Trophoblast cell (in vitro differentiated cells and primary cell): Measurements from ENCODE around the gene CELF4.

Source experiments
- DNase-seq, 2 donors: peaks; one replicate each; pipeline ENCODE4 v3.0.0-alpha.2; 2016
- H2AFZ ChIP-seq: 2 replicates; pipeline ENCODE4 v1.6.1; 2013; ENCODE audit warnings: low read length, moderate library complexity, mild to moderate bottlenecking; ENCODE audit not compliant: insufficient read depth, poor library complexity
- H2AK5ac ChIP-seq: 2 replicates; pipeline ENCODE4 v1.6.1; 2013; ENCODE audit warnings: mild to moderate bottlenecking, low read length
- H2BK120ac ChIP-seq: 2 replicates; pipeline ENCODE4 v1.6.1; 2013; ENCODE audit warnings: low read length, mild to moderate bottlenecking, moderate library complexity; ENCODE audit not compliant: insufficient read depth, poor library complexity
- H2BK12ac ChIP-seq: 2 replicates; pipeline ENCODE4 v1.6.1; 2013; ENCODE audit warnings: mild to moderate bottlenecking, low read length, moderate library complexity
- H2BK5ac ChIP-seq: 2 replicates; pipeline ENCODE4 v1.6.1; 2013; ENCODE audit warnings: low read length, low read depth, moderate library complexity, mild to moderate bottlenecking; ENCODE audit not compliant: poor library complexity
- H3K14ac ChIP-seq: 2 replicates; pipeline ENCODE4 v1.6.1; 2013; ENCODE audit warnings: mild to moderate bottlenecking, low read length
- H3K18ac ChIP-seq: 2 replicates; pipeline ENCODE4 v1.6.1; 2013; ENCODE audit warnings: mild to moderate bottlenecking, low read length
- H3K23ac ChIP-seq: 2 replicates; pipeline ENCODE4 v1.6.1; 2013; ENCODE audit warnings: low read length
- H3K27ac ChIP-seq: 2 replicates; pipeline ENCODE4 v1.5.1; 2013; ENCODE audit warnings: low read depth, mild to moderate bottlenecking, inconsistent platforms, low read length, moderate library complexity
- H3K27me3 ChIP-seq: 2 replicates; pipeline ENCODE4 v1.6.1; 2013; ENCODE audit warnings: inconsistent platforms, mild to moderate bottlenecking, low read length, moderate library complexity; ENCODE audit not compliant: insufficient read depth
- H3K36me3 ChIP-seq, 2 experiments: 1 replicate in 1 of 2; 2 replicates in 1 of 2; pipeline ENCODE4 v1.6.1; 2013; ENCODE audit warnings: low read length in 2 of 2, mild to moderate bottlenecking in 2 of 2, moderate library complexity in 1 of 2; ENCODE audit not compliant: insufficient read depth in 2 of 2, control insufficient read depth in 1 of 2
- H3K4ac ChIP-seq: 2 replicates; pipeline ENCODE4 v1.6.1; 2013; ENCODE audit warnings: low read depth, mild to moderate bottlenecking, low read length, moderate library complexity
- H3K4me1 ChIP-seq, 2 experiments: 1 replicate in 1 of 2; 2 replicates in 1 of 2; pipeline ENCODE4 v1.6.1; 2013; ENCODE audit warnings: low read length in 2 of 2, mild to moderate bottlenecking in 2 of 2, moderate library complexity in 1 of 2; ENCODE audit not compliant: insufficient read depth in 2 of 2, control insufficient read depth in 1 of 2
- H3K4me2 ChIP-seq: 2 replicates; pipeline ENCODE4 v1.6.1; 2013; ENCODE audit warnings: inconsistent platforms, mild to moderate bottlenecking, low read length, moderate library complexity
- H3K4me3 ChIP-seq: 2 replicates; pipeline ENCODE4 v1.5.1; 2013; ENCODE audit warnings: mild to moderate bottlenecking, low read depth, low read length, inconsistent platforms
- H3K79me1 ChIP-seq: one replicate; pipeline ENCODE4 v1.6.1; 2013; ENCODE audit warnings: low read length
- H3K79me2 ChIP-seq: 2 replicates; pipeline ENCODE4 v1.6.1; 2013; ENCODE audit warnings: low read length, mild to moderate bottlenecking; ENCODE audit not compliant: control insufficient read depth, insufficient read depth, poor library complexity
- H3K9ac ChIP-seq: 2 replicates; pipeline ENCODE4 v1.6.1; 2013; ENCODE audit warnings: mild to moderate bottlenecking, low read length
- H3K9me3 ChIP-seq: 2 replicates; pipeline ENCODE4 v1.6.1; 2013; ENCODE audit warnings: low read depth, mild to moderate bottlenecking, control low read depth, inconsistent platforms, low read length; ENCODE audit not compliant: insufficient read depth
- H4K12ac ChIP-seq: 2 replicates; pipeline ENCODE4 v1.6.1; 2013; ENCODE audit warnings: low read depth, mild to moderate bottlenecking, low read length, moderate library complexity
- H4K8ac ChIP-seq: 2 replicates; pipeline ENCODE4 v1.6.1; 2013; ENCODE audit warnings: low read depth, mild to moderate bottlenecking, low read length, moderate library complexity
- H4K91ac ChIP-seq: one replicate; pipeline ENCODE4 v1.6.1; 2013; ENCODE audit warnings: low read depth, mild to moderate bottlenecking, low read length, moderate library complexity
- WGBS: extraction: QIAGEN DNeasy Blood & Tissue Kit; methylation state at CpG from one replicate; pipeline ENCODE4 v1.1.7; 2013; ENCODE audit warnings: missing lambda C conversion rate; ENCODE audit not compliant: insufficient read length, insufficient coverage; ENCODE audit errors: extremely low coverage; 5-methylcytosine and 5-hydroxymethylcytosine counted together

CELF4 gene

GRCh38 chr18:37507239-37507638 is 58.4 kb downstream of the CELF4 start:
- H3K79me2 ChIP-seq = no peaks in the 10 kb centered on the region
- H3K4me3 ChIP-seq = no peak overlapping the region
- DNase-seq = no peak
- H2AFZ ChIP-seq = no peak overlapping the region
- H2BK12ac ChIP-seq = no peak overlapping the region
- H3K27ac ChIP-seq = no peak overlapping the region
- no peaks in the 10 kb centered on the region for H3K27me3 ChIP-seq
- no peak overlapping the region for H2BK120ac ChIP-seq
- H2BK5ac ChIP-seq = no peak overlapping the region
- no CpG with 5 or more reads among the region's 2 CpGs for WGBS
- no peak overlapping the region for H4K91ac ChIP-seq
- no peak overlapping the region for H3K4ac ChIP-seq
- no peak overlapping the region for H3K4me2 ChIP-seq
- no peak overlapping the region for H3K9ac ChIP-seq
- peaks cover 2% of the 10 kb centered on the region in 2 experiments for H3K4me1 ChIP-seq
- H2AK5ac ChIP-seq = no peak overlapping the region
- no peaks in the 10 kb centered on the region for H3K79me1 ChIP-seq
- no peak overlapping the region for H3K23ac ChIP-seq
- no peaks in the 10 kb centered on the region for H3K36me3 ChIP-seq
- H4K12ac ChIP-seq = no peak overlapping the region
- no peak overlapping the region for H4K8ac ChIP-seq
- H3K14ac ChIP-seq = no peak overlapping the region
- H3K18ac ChIP-seq = no peak overlapping the region
- peaks cover 5% of the 10 kb centered on the region for H3K9me3 ChIP-seq

GRCh38 chr18:37506001-37506400 is 59.6 kb downstream of the CELF4 start:
- H3K4me2 ChIP-seq = no peak overlapping the region
- no peak overlapping the region for H2AK5ac ChIP-seq
- H3K79me2 ChIP-seq = no peaks in the 10 kb centered on the region
- H2BK120ac ChIP-seq = no peak overlapping the region
- H3K23ac ChIP-seq = no peak overlapping the region
- H3K27ac ChIP-seq = no peak overlapping the region
- H4K91ac ChIP-seq = no peak overlapping the region
- H3K18ac ChIP-seq = no peak overlapping the region
- no peak overlapping the region for H3K14ac ChIP-seq
- no peak overlapping the region for H3K9ac ChIP-seq
- no peaks in the 10 kb centered on the region for H3K36me3 ChIP-seq
- H3K4me3 ChIP-seq = no peak overlapping the region
- no peak overlapping the region for H4K12ac ChIP-seq
- DNase-seq = no peak
- H3K4ac ChIP-seq = no peak overlapping the region
- H2AFZ ChIP-seq = no peak overlapping the region
- no peak overlapping the region for H2BK12ac ChIP-seq
- H3K9me3 ChIP-seq = peaks cover under 1% of the 10 kb centered on the region
- WGBS = no CpG with 5 or more reads among the region's 9 CpGs
- peaks cover 4% of the 10 kb centered on the region for H3K79me1 ChIP-seq
- H3K4me1 ChIP-seq = peaks cover 10 to 12% of the 10 kb centered on the region in 2 experiments
- no peak overlapping the region for H4K8ac ChIP-seq
- no peaks in the 10 kb centered on the region for H3K27me3 ChIP-seq
- no peak overlapping the region for H2BK5ac ChIP-seq

GRCh38 chr18:37505321-37505720 is 60.3 kb downstream of the CELF4 start:
- Histone ChIP-seq H4K12ac (no peak overlapping the region), H3K79me2 (no peaks in the 10 kb centered on the region), H3K4me1 (peaks cover 14 to 15% of the 10 kb centered on the region in 2 experiments), H3K36me3 (no peaks in the 10 kb centered on the region), H3K18ac (no peak overlapping the region), H3K79me1 (peaks cover 7% of the 10 kb centered on the region), H2BK5ac (no peak overlapping the region), H2AFZ (no peak overlapping the region), H4K8ac (no peak overlapping the region), H3K27me3 (no peaks in the 10 kb centered on the region), H3K9me3 (no peaks in the 10 kb centered on the region), H3K27ac (no peak overlapping the region), H3K9ac (no peak overlapping the region), H3K4me3 (no peak overlapping the region), H3K4ac (no peak overlapping the region), H3K4me2 (no peak overlapping the region), H2BK12ac (no peak overlapping the region), H2AK5ac (no peak overlapping the region), H2BK120ac (no peak overlapping the region), H3K23ac (no peak overlapping the region), H4K91ac (no peak overlapping the region), H3K14ac (no peak overlapping the region)
- WGBS = no CpG with 5 or more reads among the region's 4 CpGs
- DNase-seq = no peak

GRCh38 chr18:37502601-37503000 is 63.0 kb downstream of the CELF4 start:
- Histone ChIP-seq H4K91ac (no peak overlapping the region), H4K8ac (no peak overlapping the region), H3K14ac (no peak overlapping the region), H3K79me1 (peaks cover 7% of the 10 kb centered on the region), H2BK5ac (no peak overlapping the region), H3K23ac (no peak overlapping the region), H3K4me2 (no peak overlapping the region), H3K9me3 (no peaks in the 10 kb centered on the region), H3K36me3 (no peaks in the 10 kb centered on the region), H3K4me1 (peaks cover 14 to 17% of the 10 kb centered on the region in 2 experiments), H3K27me3 (no peaks in the 10 kb centered on the region), H3K18ac (no peak overlapping the region), H2BK120ac (no peak overlapping the region), H3K9ac (no peak overlapping the region), H2AFZ (no peak overlapping the region), H3K4ac (no peak overlapping the region), H4K12ac (no peak overlapping the region), H3K79me2 (no peaks in the 10 kb centered on the region), H3K27ac (no peak overlapping the region), H2AK5ac (no peak overlapping the region), H3K4me3 (no peak overlapping the region), H2BK12ac (no peak overlapping the region)
- no CpG with 5 or more reads among the region's 4 CpGs for WGBS
- no peak for DNase-seq
